CD4-positive, alpha-beta memory T cell (primary cell): ENCODE results near the gene VILL. TPM values are rescaled to one million over a fixed set of nuclear protein-coding genes. Genes with fewer than 3 reads are reported as not detected.

Experiments
- CTCF ChIA-PET: fragments of 350-600 bp; sonication (Branson Sonifier 250); formaldehyde crosslinking; loops from one replicate; lab custom pipeline; 2021; ENCODE audit warnings: inconsistent platforms; ENCODE audit not compliant: partially characterized antibody; lab: Charles Lee
- POLR2A ChIA-PET: fragments of 350-600 bp; sonication (Branson Sonifier 250); formaldehyde crosslinking; loops from one replicate; lab custom pipeline; 2021; ENCODE audit not compliant: partially characterized antibody; lab: Charles Lee
- DNase-seq, 5 donors: peaks; one replicate each; pipeline versions ENCODE4 v3.0.0 to v3.0.0-alpha.2; 2020 to 2022; ENCODE audit warnings: mixed read lengths in 1 of 5
- H3K27ac ChIP-seq: one replicate; pipeline ENCODE4 v1.7.0; 2013; ENCODE audit warnings: low read depth, low read length
- H3K27me3 ChIP-seq: 2 replicates; pipeline ENCODE4 v1.7.0; 2013; ENCODE audit warnings: mild to moderate bottlenecking, low read length, moderate library complexity; ENCODE audit not compliant: insufficient read depth
- H3K36me3 ChIP-seq: 2 replicates; pipeline ENCODE4 v1.7.0; 2013; ENCODE audit warnings: mild to moderate bottlenecking, low read length, moderate library complexity; ENCODE audit not compliant: insufficient read depth
- H3K4me1 ChIP-seq: 2 replicates; pipeline ENCODE4 v1.7.0; 2013; ENCODE audit warnings: mild to moderate bottlenecking, low read length, moderate library complexity; ENCODE audit not compliant: insufficient read depth
- H3K4me3 ChIP-seq, 2 donors: one replicate each; pipeline ENCODE4 v1.7.0; 2013; ENCODE audit warnings: low read length in 2 of 2, mild to moderate bottlenecking in 1 of 2
- H3K9me3 ChIP-seq, 2 donors: one replicate each; pipeline ENCODE4 v1.7.0; 2013; ENCODE audit warnings: low read length in 2 of 2, control low read depth in 1 of 2; ENCODE audit not compliant: control insufficient read depth in 1 of 2
- H3K27ac Mint-ChIP-seq, 7 donors: one replicate each; pipeline ENCODE4 v1.8.0; 2020 to 2021; ENCODE audit warnings: mixed read lengths in 7 of 7, mild to moderate bottlenecking in 6 of 7, inconsistent platforms in 3 of 7, moderate library complexity in 3 of 7
- H3K27me3 Mint-ChIP-seq, 2 donors: one replicate each; pipeline ENCODE4 v1.8.0; 2020 to 2021; ENCODE audit warnings: mixed read lengths in 2 of 2
- H3K36me3 Mint-ChIP-seq, 2 donors: one replicate each; pipeline ENCODE4 v1.8.0; 2020 to 2021; ENCODE audit warnings: mixed read lengths in 2 of 2, inconsistent platforms in 1 of 2, mild to moderate bottlenecking in 1 of 2
- H3K4me1 Mint-ChIP-seq, 4 donors: one replicate each; pipeline ENCODE4 v1.8.0; 2020 to 2021; ENCODE audit warnings: mixed read lengths in 4 of 4, mild to moderate bottlenecking in 1 of 4
- H3K4me3 Mint-ChIP-seq, 8 donors: one replicate each; pipeline ENCODE4 v1.8.0; 2020 to 2021; ENCODE audit warnings: mixed read lengths in 8 of 8, mild to moderate bottlenecking in 7 of 8, moderate library complexity in 6 of 8, inconsistent platforms in 3 of 8
- H3K9me3 Mint-ChIP-seq, 8 donors: one replicate each; pipeline ENCODE4 v1.8.0; 2020 to 2021; ENCODE audit warnings: mixed read lengths in 8 of 8, mild to moderate bottlenecking in 5 of 8, inconsistent platforms in 3 of 8, moderate library complexity in 1 of 8
- intact Hi-C: fragments of 100-400 bp; cut with micrococcal nuclease; formaldehyde crosslinking; loops from one replicate; pipeline ENCODE4 v1.15.1; 2023
- polyA plus RNA-seq, 2 donors: library from polyadenylated mRNA; unstranded; fragments of 300-500 nt; fragmentation: Illumina TruSeq; gene quantifications; one replicate each; pipeline ENCODE4 v1.2.3, GENCODE V29; 2021
- total RNA-seq, 2 experiments: library from RNA; stranded (reverse); gene quantifications; one replicate each; pipeline ENCODE4 v1.2.3, GENCODE V29; 2021

The VILL gene
- total and polyA plus RNA-seq, 4 experiments from 2014 or later: 13.4 to 43.4 (median 29.8) TPM

DNA sequence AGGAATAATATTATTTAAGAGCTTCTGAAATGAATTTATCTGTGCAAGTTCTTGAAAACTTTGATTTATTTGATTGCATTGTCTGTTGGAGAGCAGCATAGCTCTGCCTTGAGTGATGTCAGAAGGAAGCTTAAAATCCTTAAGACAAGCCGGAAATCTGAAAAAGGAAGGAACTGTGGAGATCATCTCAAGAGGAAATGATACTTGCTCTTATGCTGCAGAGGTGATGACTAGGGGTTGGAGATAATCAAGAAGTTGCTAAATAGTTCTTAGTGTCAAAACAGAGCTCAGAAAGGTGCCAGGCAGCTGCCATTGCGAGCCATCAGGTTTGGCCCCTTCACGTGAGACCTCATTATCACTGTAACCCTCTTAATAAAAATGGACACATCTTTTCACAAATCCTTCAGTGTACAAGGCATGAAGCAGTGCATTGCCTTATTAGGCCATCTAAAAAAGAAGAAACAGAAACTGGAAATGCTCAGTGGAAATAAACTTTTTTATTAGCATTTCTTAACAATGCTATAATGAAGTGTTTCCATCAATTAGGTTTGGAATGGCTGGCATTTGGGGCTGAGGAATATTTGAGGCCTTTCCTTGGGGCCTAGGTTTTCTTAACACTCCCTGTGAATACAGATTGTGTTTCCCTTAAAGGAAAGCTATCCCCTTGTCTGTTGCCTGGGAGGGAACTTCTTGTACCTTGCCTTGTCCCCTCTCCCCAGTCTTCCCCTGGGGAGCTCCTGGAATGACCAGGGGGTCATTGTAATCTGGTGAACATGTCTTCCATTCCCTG is 34.5 kb upstream of the VILL start:
- POLR2A ChIA-PET: no interaction called here
- Mint-ChIP-seq H3K36me3 (no peaks in the 10 kb centered on the region), H3K27ac (peak overlapping the region; percentile 32 to 91 (median 83)), H3K9me3 (no peaks in the 10 kb centered on the region), H3K4me1 (peaks cover 13 to 30% (median 19%) of the 10 kb centered on the region in 4 donors), H3K4me3 (peak overlapping the region in 3 of 8 donors; percentile 4 to 52 (median 21)), H3K27me3 (no peaks in the 10 kb centered on the region)
- H3K9me3 ChIP-seq: no peaks in the 10 kb centered on the region
- no peak for DNase-seq
- H3K36me3 ChIP-seq: no peaks in the 10 kb centered on the region
- no peak overlapping the region for H3K4me3 ChIP-seq
- H3K27me3 ChIP-seq: no peaks in the 10 kb centered on the region
- H3K27ac ChIP-seq: no peak overlapping the region
- peaks cover 15% of the 10 kb centered on the region for H3K4me1 ChIP-seq
- intact Hi-C loops: no loop called here
- CTCF ChIA-PET: interaction anchor here (0.8 to 2.7 kb wide), 5 partner anchors 10 to 101 kb away, joined by 3 to 13 read pairs (median 3); no protein-coding TSS in a partner anchor

DNA sequence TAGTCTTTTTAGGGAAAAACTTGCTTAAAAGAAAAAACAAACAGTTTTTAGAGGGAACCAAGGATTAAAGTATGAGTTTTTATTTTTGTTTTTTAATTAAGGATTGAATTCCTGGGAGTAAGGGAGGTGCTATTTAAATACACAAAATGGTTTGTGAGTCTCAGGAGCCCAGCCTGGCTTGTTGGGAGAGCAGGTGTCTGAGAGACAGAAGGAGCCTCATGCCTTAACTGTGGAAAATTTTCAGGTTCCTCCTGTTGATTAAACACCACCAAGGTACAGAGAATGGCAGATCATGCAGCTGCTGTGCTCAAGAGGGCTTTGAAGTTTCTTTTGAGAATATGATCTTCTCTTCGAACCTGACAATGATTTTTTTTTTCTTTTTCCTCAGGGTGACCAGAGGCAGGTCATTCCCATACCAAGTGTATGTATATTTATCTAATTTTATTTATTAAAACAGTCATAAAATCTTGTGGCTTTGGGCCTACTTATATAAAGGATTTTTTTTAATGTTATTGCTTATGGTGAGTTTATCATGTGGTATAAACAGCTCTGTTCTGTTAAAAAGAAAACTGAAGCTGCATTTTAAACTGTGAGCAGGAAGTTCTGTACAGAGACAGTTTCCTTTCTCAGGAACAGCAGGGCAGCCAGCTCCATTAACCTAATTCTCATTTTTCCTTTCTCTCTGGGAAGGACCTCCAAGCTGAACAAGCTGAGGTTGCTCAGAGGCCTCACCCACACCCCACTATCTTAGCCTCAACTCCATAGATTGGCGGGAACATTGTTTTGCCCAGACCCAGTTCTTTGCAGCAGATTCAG is 33.7 kb upstream of the VILL start:
- Mint-ChIP-seq H3K9me3 (no peaks in the 10 kb centered on the region), H3K36me3 (no peaks in the 10 kb centered on the region), H3K27ac (peak overlapping the region; percentile 68 to 93 (median 88)), H3K4me3 (peak overlapping the region in 5 of 8 donors; percentile 21 to 69 (median 52)), H3K27me3 (no peaks in the 10 kb centered on the region), H3K4me1 (peaks cover 13 to 30% (median 19%) of the 10 kb centered on the region in 4 donors)
- Histone ChIP-seq H3K4me3 (no peak overlapping the region), H3K27ac (no peak overlapping the region), H3K36me3 (no peaks in the 10 kb centered on the region), H3K27me3 (no peaks in the 10 kb centered on the region), H3K9me3 (no peaks in the 10 kb centered on the region), H3K4me1 (peaks cover 15% of the 10 kb centered on the region)
- ChIA-PET CTCF (interaction anchor here (1.1 to 2.7 kb wide), 3 partner anchors 9 to 18 kb away, joined by 3 to 13 read pairs (median 5); no protein-coding TSS in a partner anchor), POLR2A (no interaction called here)
- DNase-seq: peak in 2 of 5 donors; percentile 5 to 10
- intact Hi-C loops: no loop called here

DNA sequence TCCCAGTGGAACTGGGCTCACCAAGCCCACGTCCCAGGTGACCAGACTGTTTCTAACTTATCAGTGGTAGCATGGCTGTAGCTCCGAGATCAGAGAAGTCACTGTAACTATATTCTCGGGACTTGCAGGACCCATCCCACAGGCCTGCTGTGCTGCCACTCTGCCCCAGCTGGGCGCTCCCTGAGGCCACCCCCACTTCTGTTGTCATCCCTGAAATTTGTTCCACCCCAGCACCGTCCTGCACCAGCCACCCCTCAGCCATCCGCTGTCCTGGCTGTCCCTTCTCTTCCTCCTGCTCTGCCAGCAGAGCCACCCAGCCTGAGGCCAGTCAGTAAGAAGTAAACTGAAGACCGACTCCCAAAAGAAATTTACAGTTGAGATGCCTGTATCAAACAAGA is 33.0 kb upstream of the VILL start:
- ChIA-PET CTCF (interaction anchor here (1.1 to 2.7 kb wide), 2 partner anchors 11 to 17 kb away, joined by 5 to 13 read pairs; no protein-coding TSS in a partner anchor), POLR2A (no interaction called here)
- Histone ChIP-seq H3K4me3 (no peak overlapping the region), H3K27me3 (no peaks in the 10 kb centered on the region), H3K36me3 (no peaks in the 10 kb centered on the region), H3K4me1 (peaks cover 15% of the 10 kb centered on the region), H3K27ac (no peak overlapping the region), H3K9me3 (no peaks in the 10 kb centered on the region)
- no peaks in the 10 kb centered on the region for H3K27me3 Mint-ChIP-seq
- peaks cover 13 to 30% (median 19%) of the 10 kb centered on the region in 4 donors for H3K4me1 Mint-ChIP-seq
- no peaks in the 10 kb centered on the region for H3K9me3 Mint-ChIP-seq
- no peaks in the 10 kb centered on the region for H3K36me3 Mint-ChIP-seq
- peak overlapping the region in 5 of 8 donors; percentile 33 to 69 (median 55) for H3K4me3 Mint-ChIP-seq
- intact Hi-C loops: no loop called here
- no peak for DNase-seq
- peak overlapping the region; percentile 68 to 93 (median 87) for H3K27ac Mint-ChIP-seq

DNA sequence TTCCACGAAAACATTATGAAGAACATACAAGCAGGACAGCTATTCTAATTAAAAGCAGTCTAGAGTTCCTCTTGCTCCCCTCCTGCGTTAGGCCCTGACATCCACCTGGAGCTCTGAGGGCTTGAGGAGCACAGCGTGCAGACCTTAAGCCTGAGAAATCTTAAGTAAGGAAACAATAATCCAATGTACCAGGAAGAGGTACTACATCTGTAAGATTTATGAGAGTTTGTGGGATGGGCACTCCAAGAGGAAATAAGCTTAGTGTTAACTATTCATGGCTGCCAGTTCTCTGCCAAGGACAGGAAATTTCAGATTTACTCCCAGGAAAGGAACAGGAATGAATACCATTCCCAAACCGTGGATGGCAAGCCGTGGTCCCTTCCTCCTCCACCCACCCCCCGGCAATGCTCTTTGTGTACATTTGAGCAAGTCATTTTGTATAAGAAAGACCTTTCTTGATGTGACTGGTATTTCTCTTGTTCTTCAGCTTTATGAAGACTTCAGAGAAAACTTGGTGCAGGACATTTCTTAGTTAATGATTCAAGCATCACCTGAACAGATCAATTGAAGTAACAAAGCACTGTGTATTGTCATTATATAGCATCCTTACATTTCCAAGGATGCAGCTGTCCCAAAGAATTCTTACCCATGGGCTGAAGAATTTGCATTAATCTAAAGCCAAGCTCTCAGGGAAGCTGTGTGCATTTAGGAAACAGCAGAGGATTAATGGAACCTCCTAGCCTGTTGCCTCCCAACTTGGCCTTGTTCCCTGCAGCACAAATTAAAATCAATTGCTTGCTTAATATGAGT is 28.8 kb upstream of the VILL start:
- Mint-ChIP-seq H3K9me3 (no peaks in the 10 kb centered on the region), H3K4me1 (peaks cover 6 to 11% (median 9%) of the 10 kb centered on the region in 4 donors), H3K27ac (peak overlapping the region in 2 of 7 donors; percentile 36 to 70), H3K27me3 (no peaks in the 10 kb centered on the region), H3K4me3 (no peak overlapping the region), H3K36me3 (no peaks in the 10 kb centered on the region)
- no peaks in the 10 kb centered on the region for H3K9me3 ChIP-seq
- POLR2A ChIA-PET: no interaction called here
- no peak overlapping the region for H3K4me3 ChIP-seq
- no peak overlapping the region for H3K27ac ChIP-seq
- no peaks in the 10 kb centered on the region for H3K36me3 ChIP-seq
- intact Hi-C loops: no loop called here
- peaks cover 6% of the 10 kb centered on the region for H3K4me1 ChIP-seq
- CTCF ChIA-PET: interaction anchor here (0.7 to 7.9 kb wide), 4 partner anchors 10 to 108 kb away, joined by 3 to 59 read pairs (median 3); no protein-coding TSS in a partner anchor
- DNase-seq: no peak
- no peaks in the 10 kb centered on the region for H3K27me3 ChIP-seq

DNA sequence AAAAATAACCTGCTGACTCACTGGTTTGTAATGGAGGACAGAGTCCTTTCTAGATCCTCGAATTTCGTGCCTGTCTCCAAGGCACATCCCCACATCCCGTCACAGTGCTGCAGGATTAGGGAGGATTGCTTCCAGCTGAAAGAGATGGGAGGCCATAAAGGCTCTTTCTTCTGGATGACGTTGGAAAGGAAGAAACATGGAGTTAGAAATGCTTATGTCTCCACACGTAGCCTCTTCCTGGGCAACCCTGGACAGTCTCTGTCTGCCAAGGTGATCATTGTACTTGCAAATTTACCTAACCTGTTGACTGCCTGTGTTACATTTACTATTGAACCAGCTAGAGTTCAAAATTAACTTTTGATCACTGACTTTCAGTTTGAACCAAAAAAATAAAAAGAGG is 27.6 kb upstream of the VILL start:
- intact Hi-C loops: no loop called here
- ChIA-PET POLR2A (no interaction called here), CTCF (interaction anchor here (7.9 kb wide), 1 partner anchor 13 kb away, joined by 59 read pairs; no protein-coding TSS in a partner anchor)
- Mint-ChIP-seq H3K36me3 (no peaks in the 10 kb centered on the region), H3K27ac (no peak overlapping the region), H3K4me1 (peaks cover 0 to 1% (median under 1%) of the 10 kb centered on the region in 4 donors), H3K9me3 (no peaks in the 10 kb centered on the region), H3K4me3 (no peak overlapping the region), H3K27me3 (no peaks in the 10 kb centered on the region)
- H3K36me3 ChIP-seq: no peaks in the 10 kb centered on the region
- no peaks in the 10 kb centered on the region for H3K27me3 ChIP-seq
- DNase-seq: no peak
- no peak overlapping the region for H3K27ac ChIP-seq
- no peaks in the 10 kb centered on the region for H3K4me1 ChIP-seq
- H3K9me3 ChIP-seq: no peaks in the 10 kb centered on the region
- H3K4me3 ChIP-seq: no peak overlapping the region

DNA sequence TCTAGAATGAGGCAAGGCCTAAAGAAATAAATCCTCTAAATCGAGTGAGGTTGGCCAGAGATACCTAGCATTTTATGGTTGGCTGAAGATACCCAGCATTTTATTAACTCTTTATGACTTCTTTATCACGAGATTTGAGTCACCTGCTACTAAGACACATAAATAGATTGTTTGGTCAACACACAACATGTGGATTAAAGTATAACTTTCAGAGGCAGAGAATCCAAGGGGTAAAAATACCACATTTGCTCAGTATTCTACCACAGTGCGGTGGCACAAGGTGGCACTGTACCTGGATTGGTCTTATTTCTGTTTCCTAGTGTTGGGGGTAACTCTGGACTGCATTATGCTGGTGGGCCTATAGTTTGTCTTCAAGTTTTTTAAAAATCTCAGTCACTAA is 27.0 kb upstream of the VILL start:
- POLR2A ChIA-PET: no interaction called here
- intact Hi-C loops: no loop called here
- DNase-seq: no peak
- no peak overlapping the region for H3K4me3 ChIP-seq
- H3K27ac ChIP-seq: no peak overlapping the region
- Mint-ChIP-seq H3K36me3 (no peaks in the 10 kb centered on the region), H3K27ac (no peak overlapping the region), H3K9me3 (no peaks in the 10 kb centered on the region), H3K4me3 (no peak overlapping the region), H3K4me1 (no peaks in the 10 kb centered on the region), H3K27me3 (no peaks in the 10 kb centered on the region)
- H3K36me3 ChIP-seq: no peaks in the 10 kb centered on the region
- CTCF ChIA-PET: interaction anchor here (0.6 to 7.9 kb wide), 3 partner anchors 9 to 18 kb away, joined by 5 to 59 read pairs (median 5); no protein-coding TSS in a partner anchor
- no peaks in the 10 kb centered on the region for H3K27me3 ChIP-seq
- no peaks in the 10 kb centered on the region for H3K4me1 ChIP-seq
- no peaks in the 10 kb centered on the region for H3K9me3 ChIP-seq
